ENCODE measurements around the gene TMBIM6. TPM values are rescaled to one million over a fixed set of nuclear protein-coding genes. Genes with fewer than 3 reads are reported as not detected.

Gene TMBIM6
- total RNA-seq, 3 donors from 2014 or later = 364 to 620 (median 409) TPM

GRCh38 chr12:49750027-49750995 is 9.0 kb downstream of the TMBIM6 start:
- Histone ChIP-seq H3K4me1 (peaks cover 0 to 15% of the 10 kb centered on the region in 2 donors), H3K4me3 (no peak overlapping the region), H3K27ac (no peak overlapping the region), H3K9me3 (no peaks in the 10 kb centered on the region), H3K27me3 (no peaks in the 10 kb centered on the region), H3K36me3 (no peaks in the 10 kb centered on the region)
- intact Hi-C loops (cut with DNase I; ENCODE audit: low total_unique reads) = no loop called here
- TF ChIP-seq POLR2A (IDR thresholded peaks at IDR 0.05) (no peak), CTCF (IDR thresholded peaks at IDR 0.05) (no peak), POLR2AphosphoS5 (IDR thresholded peaks at IDR 0.05) (no peak)
- no peak for DNase-seq (ENCODE audit: low spot score in 2 of 2)

- intact Hi-C loops (cut with DNase I; ENCODE audit: low total_unique reads) = no loop called here
- no peaks in the 10 kb centered on the region for H3K27me3 ChIP-seq
- DNase-seq (ENCODE audit: low spot score in 2 of 2) = no peak
- no peak overlapping the region for H3K27ac ChIP-seq
- H3K9me3 ChIP-seq = no peaks in the 10 kb centered on the region
- peaks cover 0 to 15% of the 10 kb centered on the region in 2 donors for H3K4me1 ChIP-seq
- no peaks in the 10 kb centered on the region for H3K36me3 ChIP-seq
- no peak overlapping the region for H3K4me3 ChIP-seq
- TF ChIP-seq POLR2AphosphoS5 (IDR thresholded peaks at IDR 0.05) (no peak), CTCF (IDR thresholded peaks at IDR 0.05) (no peak), POLR2A (IDR thresholded peaks at IDR 0.05) (no peak)
These were observed 9.6 kb downstream of the TMBIM6 start for GRCh38 chr12:49750996-49751393.

GRCh38 chr12:49761677-49762467 is 20.5 kb downstream of the TMBIM6 start:
- intact Hi-C loops (cut with DNase I; ENCODE audit: low total_unique reads) = no loop called here
- Histone ChIP-seq H3K4me3 (no peak overlapping the region), H3K27ac (no peak overlapping the region), H3K36me3 (peaks cover 25% of the 10 kb centered on the region), H3K4me1 (no peaks in the 10 kb centered on the region), H3K27me3 (no peaks in the 10 kb centered on the region), H3K9me3 (no peaks in the 10 kb centered on the region)
- no peak for TF ChIP-seq POLR2A (IDR thresholded peaks at IDR 0.05)
- no peak for TF ChIP-seq POLR2AphosphoS5 (IDR thresholded peaks at IDR 0.05)
- no peak for TF ChIP-seq CTCF (IDR thresholded peaks at IDR 0.05)
- no peak for DNase-seq (ENCODE audit: low spot score in 2 of 2)

GRCh38 chr12:49762468-49762847 is 21.1 kb downstream of the TMBIM6 start:
- intact Hi-C loops (cut with DNase I; ENCODE audit: low total_unique reads) = no loop called here
- no peaks in the 10 kb centered on the region for H3K9me3 ChIP-seq
- TF ChIP-seq CTCF (IDR thresholded peaks at IDR 0.05) = no peak
- no peak for TF ChIP-seq POLR2A (IDR thresholded peaks at IDR 0.05)
- TF ChIP-seq POLR2AphosphoS5 (IDR thresholded peaks at IDR 0.05) = no peak
- H3K4me3 ChIP-seq = no peak overlapping the region
- H3K27me3 ChIP-seq = no peaks in the 10 kb centered on the region
- no peak for DNase-seq (ENCODE audit: low spot score in 2 of 2)
- H3K27ac ChIP-seq = no peak overlapping the region
- H3K36me3 ChIP-seq = peaks cover 19% of the 10 kb centered on the region
- H3K4me1 ChIP-seq = no peaks in the 10 kb centered on the region
